HL-60 (cell line): ENCODE results near the gene EBF3.

ENCODE experiments used
- GABPA ChIP-seq: IDR thresholded peaks from 2 replicates; pipeline ENCODE4 v1.6.1; 2012; ENCODE audit warnings: low read depth
- POLR2AphosphoS5 ChIP-seq: IDR thresholded peaks from 2 replicates; pipeline ENCODE4 v1.6.1; 2012; ENCODE audit warnings: low read depth
- SPI1 ChIP-seq: IDR thresholded peaks from 2 replicates; pipeline ENCODE4 v1.6.1; 2012; ENCODE audit warnings: low read depth, mild to moderate bottlenecking, borderline replicate concordance
- TF ChIP-seq, protein P1 (sequence below): IDR thresholded peaks from one replicate; pipeline ENCODE4 v1.5.1; 2011; ENCODE audit warnings: low read length, control low read depth, inconsistent platforms; ENCODE audit not compliant: insufficient read depth
- TF ChIP-seq, protein P2 (sequence below): IDR thresholded peaks from 2 replicates; pipeline ENCODE4 v1.6.1; 2012; ENCODE audit warnings: low read depth; ENCODE audit not compliant: insufficient replicate concordance

DNA sequence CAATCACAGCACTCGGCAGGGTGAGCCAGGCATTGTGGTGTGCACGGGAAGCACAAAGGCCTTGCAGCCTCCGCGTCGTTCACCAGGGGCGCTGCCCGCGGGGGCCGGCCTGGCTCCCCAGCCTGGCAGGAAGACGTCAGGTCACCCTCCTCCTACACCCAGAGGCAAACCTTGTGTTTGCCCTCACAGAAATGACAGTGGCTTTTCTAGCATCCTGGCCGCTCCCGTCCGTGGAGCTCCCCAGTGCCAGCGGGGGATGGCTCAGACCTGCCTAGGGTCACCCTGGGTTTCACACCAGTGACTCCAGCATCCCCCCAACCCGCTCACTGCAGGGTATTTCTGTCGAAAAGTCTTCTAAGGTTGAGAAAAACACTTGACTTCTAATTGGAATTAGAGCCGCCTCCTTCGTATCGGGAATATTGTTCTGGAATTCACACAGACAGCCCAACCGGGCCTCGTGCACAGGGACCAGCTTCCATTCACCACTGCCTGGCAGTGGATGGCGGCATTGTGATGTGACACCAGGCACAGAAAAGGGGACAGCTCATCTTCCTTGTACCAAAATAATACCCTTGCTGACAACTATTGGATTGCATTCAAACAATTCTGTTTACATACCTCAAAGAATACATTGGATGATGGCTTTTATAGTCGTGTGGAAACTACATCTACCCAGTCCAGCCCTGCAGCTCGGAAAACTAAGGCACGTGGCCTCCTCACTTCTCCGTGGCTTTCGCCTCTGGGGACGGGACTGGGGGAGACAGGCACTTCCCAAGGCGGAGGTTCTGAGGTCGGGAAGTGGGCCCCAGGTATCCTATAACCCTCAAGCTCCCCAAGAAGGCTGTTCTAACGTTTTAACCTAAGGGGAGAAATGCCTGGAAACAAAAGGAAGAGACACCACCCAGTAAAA, 109.0 kb downstream of the EBF3 start:
- TF ChIP-seq, protein P1, sequence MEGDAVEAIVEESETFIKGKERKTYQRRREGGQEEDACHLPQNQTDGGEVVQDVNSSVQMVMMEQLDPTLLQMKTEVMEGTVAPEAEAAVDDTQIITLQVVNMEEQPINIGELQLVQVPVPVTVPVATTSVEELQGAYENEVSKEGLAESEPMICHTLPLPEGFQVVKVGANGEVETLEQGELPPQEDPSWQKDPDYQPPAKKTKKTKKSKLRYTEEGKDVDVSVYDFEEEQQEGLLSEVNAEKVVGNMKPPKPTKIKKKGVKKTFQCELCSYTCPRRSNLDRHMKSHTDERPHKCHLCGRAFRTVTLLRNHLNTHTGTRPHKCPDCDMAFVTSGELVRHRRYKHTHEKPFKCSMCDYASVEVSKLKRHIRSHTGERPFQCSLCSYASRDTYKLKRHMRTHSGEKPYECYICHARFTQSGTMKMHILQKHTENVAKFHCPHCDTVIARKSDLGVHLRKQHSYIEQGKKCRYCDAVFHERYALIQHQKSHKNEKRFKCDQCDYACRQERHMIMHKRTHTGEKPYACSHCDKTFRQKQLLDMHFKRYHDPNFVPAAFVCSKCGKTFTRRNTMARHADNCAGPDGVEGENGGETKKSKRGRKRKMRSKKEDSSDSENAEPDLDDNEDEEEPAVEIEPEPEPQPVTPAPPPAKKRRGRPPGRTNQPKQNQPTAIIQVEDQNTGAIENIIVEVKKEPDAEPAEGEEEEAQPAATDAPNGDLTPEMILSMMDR, result no peak
- TF ChIP-seq POLR2AphosphoS5, result no peak
- TF ChIP-seq GABPA, result no peak
- TF ChIP-seq, protein P2, sequence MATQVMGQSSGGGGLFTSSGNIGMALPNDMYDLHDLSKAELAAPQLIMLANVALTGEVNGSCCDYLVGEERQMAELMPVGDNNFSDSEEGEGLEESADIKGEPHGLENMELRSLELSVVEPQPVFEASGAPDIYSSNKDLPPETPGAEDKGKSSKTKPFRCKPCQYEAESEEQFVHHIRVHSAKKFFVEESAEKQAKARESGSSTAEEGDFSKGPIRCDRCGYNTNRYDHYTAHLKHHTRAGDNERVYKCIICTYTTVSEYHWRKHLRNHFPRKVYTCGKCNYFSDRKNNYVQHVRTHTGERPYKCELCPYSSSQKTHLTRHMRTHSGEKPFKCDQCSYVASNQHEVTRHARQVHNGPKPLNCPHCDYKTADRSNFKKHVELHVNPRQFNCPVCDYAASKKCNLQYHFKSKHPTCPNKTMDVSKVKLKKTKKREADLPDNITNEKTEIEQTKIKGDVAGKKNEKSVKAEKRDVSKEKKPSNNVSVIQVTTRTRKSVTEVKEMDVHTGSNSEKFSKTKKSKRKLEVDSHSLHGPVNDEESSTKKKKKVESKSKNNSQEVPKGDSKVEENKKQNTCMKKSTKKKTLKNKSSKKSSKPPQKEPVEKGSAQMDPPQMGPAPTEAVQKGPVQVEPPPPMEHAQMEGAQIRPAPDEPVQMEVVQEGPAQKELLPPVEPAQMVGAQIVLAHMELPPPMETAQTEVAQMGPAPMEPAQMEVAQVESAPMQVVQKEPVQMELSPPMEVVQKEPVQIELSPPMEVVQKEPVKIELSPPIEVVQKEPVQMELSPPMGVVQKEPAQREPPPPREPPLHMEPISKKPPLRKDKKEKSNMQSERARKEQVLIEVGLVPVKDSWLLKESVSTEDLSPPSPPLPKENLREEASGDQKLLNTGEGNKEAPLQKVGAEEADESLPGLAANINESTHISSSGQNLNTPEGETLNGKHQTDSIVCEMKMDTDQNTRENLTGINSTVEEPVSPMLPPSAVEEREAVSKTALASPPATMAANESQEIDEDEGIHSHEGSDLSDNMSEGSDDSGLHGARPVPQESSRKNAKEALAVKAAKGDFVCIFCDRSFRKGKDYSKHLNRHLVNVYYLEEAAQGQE, result no peak
- TF ChIP-seq SPI1, result no peak
